Astrocyte of the cerebellum (primary cell): ENCODE data around the gene CDH4.

Source experiments
- DNase-seq: peaks from one replicate; pipeline ENCODE4 v3.0.0-alpha.2; 2011; ENCODE audit warnings: low read depth
- H3K4me3 ChIP-seq: 2 replicates; pipeline ENCODE4 v1.5.1; 2011; ENCODE audit warnings: mild to moderate bottlenecking, low read depth, low read length, moderate library complexity
- CTCF ChIP-seq: IDR thresholded peaks from 2 replicates; pipeline ENCODE4 v1.5.1; 2012; ENCODE audit warnings: low read length, low read depth, moderate library complexity, mild to moderate bottlenecking; ENCODE audit errors: missing control alignments
- in situ Hi-C: cut with HindIII; loops from 2 replicates; pipeline ENCODE4 v1.10.0; 2017; ENCODE audit warnings: low sequenced_read_pairs

CDH4 gene

GRCh38 chr20:61532736-61533135, 280.7 kb downstream of the CDH4 start:
- in situ Hi-C loops, result no loop called here
- TF ChIP-seq CTCF, result no peak
- H3K4me3 ChIP-seq, result no peak overlapping the region
- no peak for DNase-seq

- no peak for DNase-seq
- H3K4me3 ChIP-seq, result no peak overlapping the region
- in situ Hi-C loops, result no loop called here
- no peak for TF ChIP-seq CTCF
Observed at GRCh38 chr20:61533231-61533631, 281.2 kb downstream of the CDH4 start.

- TF ChIP-seq CTCF, result no peak
- H3K4me3 ChIP-seq, result no peak overlapping the region
- no peak for DNase-seq
- in situ Hi-C loops, result no loop called here
Observed at GRCh38 chr20:61534346-61534745, 282.3 kb downstream of the CDH4 start.

- no peak for DNase-seq
- in situ Hi-C loops, result no loop called here
- H3K4me3 ChIP-seq, result no peak overlapping the region
- TF ChIP-seq CTCF, result no peak
Observed at GRCh38 chr20:61535091-61535490, 283.0 kb downstream of the CDH4 start.

GRCh38 chr20:61535536-61535935, 283.5 kb downstream of the CDH4 start:
- no peak for TF ChIP-seq CTCF
- DNase-seq, result no peak
- in situ Hi-C loops, result no loop called here

GRCh38 chr20:61535956-61536355, 283.9 kb downstream of the CDH4 start:
- no peak overlapping the region for H3K4me3 ChIP-seq
- no peak for TF ChIP-seq CTCF
- no peak for DNase-seq
- in situ Hi-C loops, result no loop called here

More at GRCh38 chr20:61535536-61535935, 283.5 kb downstream of the CDH4 start:
- H3K4me3 ChIP-seq, result no peak overlapping the region

- DNase-seq, result no peak
- no peak overlapping the region for H3K4me3 ChIP-seq
- no peak for TF ChIP-seq CTCF
- in situ Hi-C loops, result no loop called here
Observed at GRCh38 chr20:61536671-61537070, 284.6 kb downstream of the CDH4 start.
